Measurements from ENCODE around the gene GBGT1. TPM values are rescaled to one million over a fixed set of nuclear protein-coding genes. Genes with fewer than 3 reads are reported as not detected.

GBGT1 gene
- total and polyA plus RNA-seq, 2 experiments from 2014 or later, result 4.0 to 10.1 TPM

GRCh38 chr9:133153227-133154096 is 10.3 kb downstream of the GBGT1 start:
- H3K27me3 ChIP-seq, result no peaks in the 10 kb centered on the region
- H3K4me3 ChIP-seq, result no peak overlapping the region
- 92% methylated on average over 36 of the region's 36 CpGs for WGBS (ENCODE audit: low lambda C conversion rate, missing lambda C conversion rate)
- H3K9me3 ChIP-seq (ENCODE audit: low read depth), result no peaks in the 10 kb centered on the region
- no peaks in the 10 kb centered on the region for H4K20me1 ChIP-seq (ENCODE audit: insufficient read depth, poor library complexity, severe bottlenecking)
- no peak overlapping the region for H2AFZ ChIP-seq
- H3K36me3 ChIP-seq (replicated peaks; ENCODE audit: insufficient read depth, low read depth), result no peaks in the 10 kb centered on the region
- H3K9me2 ChIP-seq (replicated peaks; ENCODE audit: insufficient read depth), result no peaks in the 10 kb centered on the region
- no peak for DNase-seq (ENCODE audit: low spot score)
- H3K27ac ChIP-seq, result no peak overlapping the region
- no peak overlapping the region for H3K4me2 ChIP-seq
- no peaks in the 10 kb centered on the region for H3K79me2 ChIP-seq
- no peaks in the 10 kb centered on the region for H3K4me1 ChIP-seq (ENCODE audit: insufficient read depth)
- TF ChIP-seq EZH2 (IDR thresholded peaks at IDR 0.05; ENCODE audit: borderline replicate concordance) (no peak), CTCF (IDR thresholded peaks at IDR 0.05; ENCODE audit: poor library complexity) (no peak), EZH2phosphoT487 (IDR thresholded peaks at IDR 0.05; ENCODE audit: low read depth, severe bottlenecking, unreplicated experiment) (no peak)

- Histone ChIP-seq H2AFZ (no peak overlapping the region), H3K36me3 (replicated peaks; ENCODE audit: insufficient read depth, low read depth) (no peaks in the 10 kb centered on the region), H3K9me2 (replicated peaks; ENCODE audit: insufficient read depth) (no peaks in the 10 kb centered on the region), H3K4me2 (no peak overlapping the region), H3K4me1 (ENCODE audit: insufficient read depth) (peaks cover 13% of the 10 kb centered on the region), H3K27ac (no peak overlapping the region), H3K4me3 (no peak overlapping the region), H3K79me2 (peaks cover 11% of the 10 kb centered on the region), H3K9me3 (ENCODE audit: low read depth) (no peaks in the 10 kb centered on the region), H3K27me3 (no peaks in the 10 kb centered on the region), H4K20me1 (ENCODE audit: insufficient read depth, poor library complexity, severe bottlenecking) (peaks cover 5% of the 10 kb centered on the region)
- DNase-seq (ENCODE audit: low spot score), result no peak
- WGBS (ENCODE audit: low lambda C conversion rate, missing lambda C conversion rate), result 88% methylated on average over 14 of the region's 14 CpGs
- TF ChIP-seq CTCF (IDR thresholded peaks at IDR 0.05; ENCODE audit: poor library complexity), result no peak
- no peak for TF ChIP-seq EZH2phosphoT487 (IDR thresholded peaks at IDR 0.05; ENCODE audit: low read depth, severe bottlenecking, unreplicated experiment)
- no peak for TF ChIP-seq EZH2 (IDR thresholded peaks at IDR 0.05; ENCODE audit: borderline replicate concordance)
Measured at GRCh38 chr9:133151601-133152525, 11.9 kb downstream of the GBGT1 start.

- Histone ChIP-seq H3K9me2 (replicated peaks; ENCODE audit: insufficient read depth) (no peaks in the 10 kb centered on the region), H3K79me2 (peaks cover 19% of the 10 kb centered on the region), H2AFZ (no peak overlapping the region), H3K9me3 (ENCODE audit: low read depth) (no peaks in the 10 kb centered on the region), H4K20me1 (ENCODE audit: insufficient read depth, poor library complexity, severe bottlenecking) (peaks cover 8% of the 10 kb centered on the region), H3K36me3 (replicated peaks; ENCODE audit: insufficient read depth, low read depth) (no peaks in the 10 kb centered on the region), H3K4me1 (ENCODE audit: insufficient read depth) (peaks cover 13% of the 10 kb centered on the region), H3K27me3 (no peaks in the 10 kb centered on the region), H3K4me2 (no peak overlapping the region), H3K27ac (no peak overlapping the region), H3K4me3 (no peak overlapping the region)
- whole genome bisulfite sequencing (ENCODE audit: low lambda C conversion rate, missing lambda C conversion rate), result 97% methylated on average over 6 of the region's 6 CpGs
- TF ChIP-seq CTCF (IDR thresholded peaks at IDR 0.05; ENCODE audit: poor library complexity) (no peak), EZH2phosphoT487 (IDR thresholded peaks at IDR 0.05; ENCODE audit: low read depth, severe bottlenecking, unreplicated experiment) (no peak), EZH2 (IDR thresholded peaks at IDR 0.05; ENCODE audit: borderline replicate concordance) (no peak)
- no peak for DNase-seq (ENCODE audit: low spot score)
Measured at GRCh38 chr9:133151041-133151440, 12.7 kb downstream of the GBGT1 start.

Measured in hepatocyte (in vitro differentiated cells).